GM19328 (cell line): Measurements from ENCODE around the gene LCOR.

Experiments
- ATAC-seq: cut with Tn5 transposase; IDR thresholded peaks from one replicate; pipeline ENCODE4 v1.9.1; 2021; ENCODE audit warnings: mild to moderate bottlenecking, moderate library complexity; ENCODE audit not compliant: unreplicated experiment

The LCOR gene

GRCh38 chr10:96982149-96982930 lies 150.2 kb downstream of the LCOR start:
- ATAC-seq, result no peak

DNA sequence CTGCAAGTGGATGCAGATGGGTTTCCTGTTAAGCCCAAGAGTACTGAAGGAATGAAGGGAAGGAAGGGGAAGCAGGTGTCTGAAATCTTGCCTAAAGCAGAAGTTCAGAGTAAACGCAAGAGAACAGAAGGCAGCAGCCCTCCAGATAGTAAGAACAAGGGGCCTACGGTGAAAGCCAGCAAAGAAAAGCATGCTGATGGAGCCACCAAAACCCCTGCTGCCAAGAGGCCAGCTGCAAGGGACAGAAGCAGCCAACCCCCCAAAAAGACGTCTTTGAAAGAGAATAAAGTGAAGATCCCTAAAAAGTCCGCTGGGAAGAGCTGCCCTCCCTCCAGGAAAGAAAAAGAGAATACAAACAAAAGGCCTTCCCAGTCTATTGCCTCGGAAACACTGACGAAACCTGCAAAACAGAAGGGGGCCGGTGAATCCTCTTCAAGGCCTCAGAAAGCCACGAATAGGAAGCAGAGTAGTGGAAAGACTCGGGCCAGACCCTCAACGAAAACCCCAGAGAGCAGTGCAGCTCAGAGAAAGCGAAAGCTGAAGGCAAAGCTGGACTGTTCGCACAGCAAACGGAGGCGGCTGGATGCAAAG lies 152.5 kb downstream of the LCOR start:
- no peak for ATAC-seq

DNA sequence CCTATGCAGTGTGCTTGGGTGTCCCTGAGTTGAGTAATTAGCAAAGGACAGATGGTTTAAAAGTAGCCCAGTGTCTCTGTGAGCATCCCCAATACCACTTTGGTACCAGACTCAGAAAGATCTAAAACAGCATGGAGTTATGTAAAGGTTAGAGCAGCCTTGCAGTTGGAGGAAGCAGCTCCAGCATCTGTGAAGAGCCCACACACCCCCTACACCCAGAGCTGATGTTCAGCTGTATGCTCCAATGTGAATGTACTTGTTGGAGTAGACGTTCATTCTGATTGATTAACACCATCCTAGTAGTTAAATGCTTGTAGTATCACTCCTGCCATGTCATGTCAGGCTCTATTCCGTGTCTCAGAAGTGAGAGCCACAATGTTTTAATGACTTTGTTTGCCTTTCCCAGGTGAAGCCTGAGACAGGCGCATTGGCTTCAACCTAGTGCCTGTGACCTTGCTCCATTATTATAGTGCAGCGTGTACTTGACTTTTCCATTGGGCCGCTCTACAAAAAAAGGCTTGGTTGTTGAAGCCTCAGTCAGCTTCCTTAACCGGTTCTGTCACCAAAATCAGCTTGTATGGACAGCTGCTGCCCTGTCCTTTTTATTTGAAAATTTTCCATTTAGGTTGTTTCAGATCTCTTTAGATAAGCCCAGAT lies 154.2 kb downstream of the LCOR start:
- ATAC-seq, result no peak

GRCh38 chr10:96987141-96987841 lies 155.2 kb downstream of the LCOR start:
- ATAC-seq, result no peak

GRCh38 chr10:96987842-96988175 lies 155.7 kb downstream of the LCOR start:
- no peak for ATAC-seq

GRCh38 chr10:96988426-96988825 lies 156.3 kb downstream of the LCOR start:
- no peak for ATAC-seq

GRCh38 chr10:96991313-96991841 lies 159.3 kb downstream of the LCOR start:
- ATAC-seq, result no peak

- ATAC-seq, result peak; percentile 53
Measured at GRCh38 chr10:96992721-96993120, 160.6 kb downstream of the LCOR start.

- ATAC-seq, result no peak
Measured at GRCh38 chr10:96995851-96996250, 163.8 kb downstream of the LCOR start.

DNA sequence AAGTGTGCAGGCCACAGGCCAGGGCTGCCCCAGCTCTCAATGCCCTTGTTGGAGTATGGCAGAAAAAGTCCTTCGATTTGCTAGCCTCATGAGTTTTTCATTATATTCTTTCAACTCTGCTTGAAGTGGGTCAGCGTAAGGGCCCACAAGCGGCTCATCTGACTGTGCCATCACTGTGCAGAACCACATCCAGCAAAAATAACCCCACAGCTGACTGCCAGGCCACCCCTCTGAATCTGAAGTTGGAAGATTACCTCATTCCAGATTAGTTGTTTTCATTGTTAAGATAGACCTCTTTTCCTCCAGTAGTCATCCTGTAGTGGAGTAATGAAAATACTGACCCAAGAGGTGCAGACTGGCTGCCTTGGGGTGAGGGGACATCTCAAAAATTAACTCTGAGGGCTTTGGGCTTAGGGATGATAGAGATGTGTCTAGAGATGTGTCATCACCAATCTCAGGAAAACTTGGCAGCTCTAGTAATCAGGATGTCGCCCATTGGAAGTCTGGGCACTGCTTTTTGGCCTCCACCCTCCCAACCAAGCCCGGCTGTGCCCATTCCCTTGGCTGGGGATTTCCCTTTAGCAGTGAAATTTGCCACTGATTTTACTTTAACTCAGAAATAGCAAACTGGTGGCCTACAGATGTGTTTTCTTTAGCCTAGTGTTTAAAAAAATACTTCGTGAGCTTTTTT lies 164.3 kb downstream of the LCOR start:
- ATAC-seq, result no peak

- no peak for ATAC-seq
Measured at GRCh38 chr10:96998329-96998888, 166.3 kb downstream of the LCOR start.

- no peak for ATAC-seq
Measured at GRCh38 chr10:96999337-96999736, 167.2 kb downstream of the LCOR start.

- ATAC-seq, result no peak
Measured at GRCh38 chr10:96999987-97000386, 167.9 kb downstream of the LCOR start.

- ATAC-seq, result no peak
Measured at GRCh38 chr10:97000487-97001182, 168.5 kb downstream of the LCOR start.

DNA sequence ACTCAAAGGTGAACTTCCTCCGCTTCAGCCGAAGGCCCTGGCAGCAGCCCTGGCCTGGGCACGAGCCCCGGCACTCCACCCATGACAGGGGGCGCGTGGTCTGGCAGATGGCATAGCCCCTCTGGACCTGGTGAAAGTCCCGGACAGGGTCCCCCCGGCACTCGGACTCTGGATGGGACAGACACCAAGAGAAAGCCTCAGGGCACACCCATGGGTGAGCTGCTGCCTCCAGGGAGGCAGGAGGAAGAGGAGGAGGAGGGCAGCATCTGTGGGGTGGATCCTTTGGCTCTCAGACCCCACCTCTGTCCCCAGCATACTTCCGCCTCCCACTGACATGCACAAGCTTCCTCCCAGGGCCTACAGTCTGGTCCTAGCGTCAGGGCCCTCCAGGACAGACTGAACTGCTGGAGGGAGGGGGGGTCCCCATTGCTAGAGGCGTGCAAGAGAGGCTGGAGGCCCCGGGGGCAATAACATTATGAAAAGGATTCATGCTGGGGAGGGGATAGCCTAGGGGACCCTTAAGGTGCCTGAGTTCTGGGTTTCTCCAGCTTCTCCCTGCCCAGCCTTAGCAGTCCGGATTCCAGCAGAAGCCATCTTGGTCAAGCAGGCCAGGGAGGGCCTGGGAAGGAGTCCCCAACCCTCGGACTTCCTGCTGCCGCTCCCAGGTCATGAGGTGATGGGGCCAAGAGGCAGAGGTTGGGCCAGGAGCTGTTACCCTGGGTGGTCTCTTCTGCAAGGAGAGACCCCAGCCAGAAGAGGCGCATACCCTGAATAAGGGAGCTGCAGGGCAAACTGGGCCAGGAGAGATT lies 169.3 kb downstream of the LCOR start:
- ATAC-seq, result no peak

DNA sequence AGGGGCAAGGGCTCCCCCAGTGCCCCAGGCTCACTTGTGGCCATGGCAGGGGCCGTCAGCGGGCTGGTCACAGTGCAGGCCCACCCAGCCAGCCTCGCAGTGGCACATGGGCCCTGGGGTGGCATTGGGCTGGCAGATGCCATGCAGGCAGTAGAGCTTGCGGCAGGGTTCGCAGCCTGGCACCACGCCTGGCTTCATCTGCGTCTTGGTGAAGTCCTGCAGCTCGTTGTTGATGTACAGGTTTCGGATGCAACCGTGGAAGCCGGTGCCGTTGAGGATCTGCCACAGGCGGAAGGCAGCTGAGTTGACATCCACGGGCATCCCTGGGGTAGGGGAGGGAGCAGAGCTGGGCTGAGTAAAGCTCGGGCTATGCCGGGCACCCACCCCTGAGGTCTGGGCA lies 170.6 kb downstream of the LCOR start:
- no peak for ATAC-seq

DNA sequence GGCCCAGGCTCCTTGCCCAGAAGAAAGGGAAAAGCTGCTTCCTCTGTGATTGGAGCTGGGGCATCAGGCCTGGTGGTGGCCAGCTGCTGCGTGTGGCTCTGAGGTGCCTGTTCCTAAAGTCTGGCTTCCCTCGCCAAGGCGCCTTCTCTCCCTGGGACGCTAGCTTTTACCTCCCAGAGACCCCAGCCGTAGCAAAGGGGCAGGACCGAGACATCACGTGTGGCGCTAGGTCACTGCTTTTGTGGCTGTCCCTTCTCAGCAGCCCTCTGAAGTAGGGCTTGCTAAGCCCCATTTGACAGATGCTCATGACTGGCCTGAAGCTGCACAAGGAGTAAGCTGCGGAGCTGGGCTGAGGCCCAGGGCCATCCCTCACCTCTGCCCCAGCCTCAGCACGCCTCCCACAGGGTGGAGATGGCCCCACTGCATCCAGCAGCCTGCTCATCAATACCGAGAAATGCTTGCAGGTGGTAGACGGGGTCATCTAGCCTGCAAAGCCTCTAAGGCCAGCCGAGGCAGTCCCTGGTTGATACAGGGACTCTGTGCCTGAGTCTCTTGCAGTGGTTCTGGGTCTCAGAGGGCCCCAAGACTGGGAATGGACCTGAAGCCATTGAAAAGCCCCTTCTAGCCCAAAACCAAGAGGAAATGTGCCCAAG lies 171.2 kb downstream of the LCOR start:
- ATAC-seq, result no peak

DNA sequence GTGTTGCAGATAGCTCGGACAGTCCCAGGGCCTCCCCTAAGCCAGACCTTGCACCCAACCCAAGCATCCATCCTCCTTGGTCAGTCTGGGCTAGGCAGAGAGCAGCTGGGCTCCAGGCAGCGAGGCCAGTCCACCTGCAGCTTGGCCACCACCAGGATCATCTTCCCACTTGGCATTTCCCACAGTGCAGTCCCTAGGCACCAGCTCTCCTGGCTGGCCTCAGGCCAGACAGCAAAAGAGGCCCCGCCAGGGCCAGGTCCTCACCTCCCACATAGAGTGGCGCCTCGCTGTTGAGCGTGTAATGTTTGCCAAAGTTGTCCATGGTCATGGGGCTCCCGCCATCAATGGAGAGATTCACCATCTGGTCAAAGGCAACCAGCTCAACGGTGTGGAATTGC lies 171.7 kb downstream of the LCOR start:
- ATAC-seq, result no peak

- ATAC-seq, result no peak
Measured at GRCh38 chr10:97004591-97004990, 172.5 kb downstream of the LCOR start.
